SK-N-SH treated with all-trans-retinoic acid at 6 μM for 48 hours (cell line): ENCODE measurements around the gene MCOLN3.

Experiments used
- ATAC-seq: fragments of 200-7000 bp; cut with Tn5 transposase; 3 replicates; pipeline ENCODE4 v1.9.1; 2020; ENCODE audit warnings: mild to moderate bottlenecking, moderate library complexity
- ARNTL ChIP-seq: fragments of 450-650 bp; formaldehyde crosslinking; IDR thresholded peaks from 2 replicates; pipeline ENCODE4 v1.5.0; 2020; ENCODE audit warnings: low read depth, mild to moderate bottlenecking, moderate library complexity, borderline replicate concordance
- BACH2 ChIP-seq: fragments of 250-450 bp; sonication (Bioruptor Pico); IDR thresholded peaks from 2 replicates; pipeline ENCODE4 v1.9.0; 2021; ENCODE audit warnings: mild to moderate bottlenecking, borderline replicate concordance
- CSDC2 ChIP-seq: fragments of 250-450 bp; sonication (Bioruptor Pico); IDR thresholded peaks from 2 replicates; pipeline ENCODE4 v1.5.0; 2020; ENCODE audit warnings: mild to moderate bottlenecking, moderate library complexity
- ESRRG ChIP-seq: fragments of 250-450 bp; sonication (Bioruptor Pico); IDR thresholded peaks from 2 replicates; pipeline ENCODE4 v1.6.1; 2021; ENCODE audit warnings: mild to moderate bottlenecking
- GLIS3 ChIP-seq: fragments of 250-450 bp; sonication (Bioruptor Pico); IDR thresholded peaks from 2 replicates; pipeline ENCODE4 v1.5.0; 2020; ENCODE audit warnings: mild to moderate bottlenecking, moderate library complexity
- ISL1 ChIP-seq: fragments of 250-450 bp; sonication (Bioruptor Pico); IDR thresholded peaks from 2 replicates; pipeline ENCODE4 v2.1.2; 2022; ENCODE audit warnings: mild to moderate bottlenecking, moderate library complexity
- OSR1 ChIP-seq: fragments of 250-450 bp; sonication (Bioruptor Pico); IDR thresholded peaks from 2 replicates; pipeline ENCODE4 v1.8.0; 2022; ENCODE audit warnings: moderate library complexity, mild to moderate bottlenecking, inconsistent platforms
- RARB ChIP-seq: fragments of 250-450 bp; sonication (Bioruptor Pico); IDR thresholded peaks from 2 replicates; pipeline ENCODE4 v1.8.0; 2021; ENCODE audit warnings: mild to moderate bottlenecking, moderate library complexity
- SNAI2 ChIP-seq: fragments of 250-450 bp; sonication (Bioruptor Pico); IDR thresholded peaks from 2 replicates; pipeline ENCODE4 v1.5.0; 2020; ENCODE audit warnings: mild to moderate bottlenecking, moderate library complexity
- TOX ChIP-seq: fragments of 250-450 bp; sonication (Bioruptor Pico); IDR thresholded peaks from 2 replicates; pipeline ENCODE4 v1.8.0; 2021; ENCODE audit warnings: mild to moderate bottlenecking, moderate library complexity, borderline replicate concordance
- ZC3H10 ChIP-seq: fragments of 250-450 bp; sonication (Bioruptor Pico); IDR thresholded peaks from 2 replicates; pipeline ENCODE4 v1.5.1; 2021; ENCODE audit warnings: mild to moderate bottlenecking, moderate library complexity
- ZFP3 ChIP-seq: fragments of 250-450 bp; sonication (Bioruptor Pico); IDR thresholded peaks from 2 replicates; pipeline ENCODE4 v1.5.0; 2020; ENCODE audit warnings: mild to moderate bottlenecking, moderate library complexity
- ZFP30 ChIP-seq: fragments of 450-650 bp; formaldehyde crosslinking; IDR thresholded peaks from 2 replicates; pipeline ENCODE4 v1.5.0; 2022; ENCODE audit warnings: mild to moderate bottlenecking, moderate library complexity
- ZNF565 ChIP-seq: fragments of 450-650 bp; formaldehyde crosslinking; conservative IDR thresholded peaks from 2 replicates; pipeline ENCODE4 v1.5.0; 2020; ENCODE audit warnings: low read depth, mild to moderate bottlenecking, moderate library complexity
- ZNF70 ChIP-seq: fragments of 450-650 bp; formaldehyde crosslinking; IDR thresholded peaks from 2 replicates; pipeline ENCODE4 v1.5.0; 2020; ENCODE audit warnings: mild to moderate bottlenecking, moderate library complexity
- TF ChIP-seq, protein P1 (sequence below): fragments of 250-450 bp; sonication (Bioruptor Pico); IDR thresholded peaks from 2 replicates; pipeline ENCODE4 v1.5.1; 2021; ENCODE audit warnings: mild to moderate bottlenecking, moderate library complexity
- TF ChIP-seq, protein P2 (sequence below): fragments of 250-450 bp; sonication (Bioruptor Pico); IDR thresholded peaks from 2 replicates; pipeline ENCODE4 v1.8.0; 2020; ENCODE audit warnings: mild to moderate bottlenecking, moderate library complexity, borderline replicate concordance
- TF ChIP-seq, protein P3 (sequence below): fragments of 250-450 bp; sonication (Bioruptor Pico); IDR thresholded peaks from 2 replicates; pipeline ENCODE4 v1.5.1; 2020; ENCODE audit warnings: low read depth, mild to moderate bottlenecking, moderate library complexity
- TF ChIP-seq, protein P4 (sequence below): fragments of 250-450 bp; sonication (Bioruptor Pico); IDR thresholded peaks from 2 replicates; pipeline ENCODE4 v1.5.0; 2020; ENCODE audit warnings: mild to moderate bottlenecking, moderate library complexity
- TF ChIP-seq, protein P5 (sequence below): fragments of 250-450 bp; sonication (Bioruptor Pico); IDR thresholded peaks from 2 replicates; pipeline ENCODE4 v1.8.0; 2021; ENCODE audit warnings: low read depth, mild to moderate bottlenecking, moderate library complexity, borderline replicate concordance

The MCOLN3 gene

DNA sequence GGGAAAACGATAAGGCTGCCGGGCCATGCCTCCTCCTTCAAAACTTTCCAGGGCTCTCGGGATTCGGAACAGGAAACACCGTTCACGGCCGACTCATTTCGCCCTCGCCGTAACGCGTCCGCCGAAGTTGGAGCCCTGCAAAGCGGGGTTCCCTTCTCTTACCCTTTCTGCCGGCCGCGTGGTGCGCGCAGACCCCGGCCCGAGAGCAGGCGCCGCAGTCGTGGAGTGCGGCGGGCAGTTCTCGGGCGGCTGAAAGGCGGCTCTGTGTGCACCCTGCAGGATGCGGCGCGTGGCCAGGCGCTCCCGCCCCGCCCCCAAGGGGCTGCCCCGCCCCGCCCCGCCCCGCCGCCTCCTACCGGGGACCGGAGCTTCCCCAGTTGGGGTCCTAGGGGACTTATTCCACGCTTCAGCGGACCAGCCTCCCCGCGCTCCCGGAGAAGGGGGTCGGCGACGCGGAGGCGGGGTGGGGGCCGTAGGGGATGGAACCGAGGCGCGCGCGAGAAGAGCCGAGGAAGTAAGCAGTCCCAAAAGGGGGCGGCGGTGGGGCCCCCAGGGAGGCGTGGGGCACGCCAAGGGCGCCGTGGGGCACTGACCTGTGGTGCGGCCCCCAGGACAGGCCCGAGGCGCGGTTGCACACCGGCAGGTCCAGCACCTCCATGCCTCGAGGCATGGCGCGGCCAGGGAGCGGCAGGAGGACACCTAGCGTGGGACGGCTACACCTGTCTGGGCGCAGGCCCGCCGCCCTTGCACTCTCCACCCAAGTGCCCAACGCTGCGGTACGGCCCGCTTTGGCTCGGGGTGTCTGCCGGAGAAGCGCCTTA is 51.2 kb downstream of the MCOLN3 start, which contains the start of gene MCOLN2:
Gene MCOLN2 (minus strand): TSS at position 268 of the 821 bp plus-strand sequence. CDS start 241 bp downstream, at position 27.
- TF ChIP-seq CSDC2 (CRISPR knock-in tag) = no peak
- no peak for TF ChIP-seq OSR1 (CRISPR knock-in tag)
- TF ChIP-seq, protein P1, sequence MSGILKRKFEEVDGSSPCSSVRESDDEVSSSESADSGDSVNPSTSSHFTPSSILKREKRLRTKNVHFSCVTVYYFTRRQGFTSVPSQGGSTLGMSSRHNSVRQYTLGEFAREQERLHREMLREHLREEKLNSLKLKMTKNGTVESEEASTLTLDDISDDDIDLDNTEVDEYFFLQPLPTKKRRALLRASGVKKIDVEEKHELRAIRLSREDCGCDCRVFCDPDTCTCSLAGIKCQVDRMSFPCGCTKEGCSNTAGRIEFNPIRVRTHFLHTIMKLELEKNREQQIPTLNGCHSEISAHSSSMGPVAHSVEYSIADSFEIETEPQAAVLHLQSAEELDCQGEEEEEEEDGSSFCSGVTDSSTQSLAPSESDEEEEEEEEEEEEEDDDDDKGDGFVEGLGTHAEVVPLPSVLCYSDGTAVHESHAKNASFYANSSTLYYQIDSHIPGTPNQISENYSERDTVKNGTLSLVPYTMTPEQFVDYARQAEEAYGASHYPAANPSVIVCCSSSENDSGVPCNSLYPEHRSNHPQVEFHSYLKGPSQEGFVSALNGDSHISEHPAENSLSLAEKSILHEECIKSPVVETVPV (CRISPR knock-in tag) = no peak
- no peak for TF ChIP-seq RARB (CRISPR knock-in tag)
- no peak for TF ChIP-seq ZNF70 (CRISPR knock-in tag)
- no peak for TF ChIP-seq SNAI2 (CRISPR knock-in tag)
- TF ChIP-seq, protein P2, sequence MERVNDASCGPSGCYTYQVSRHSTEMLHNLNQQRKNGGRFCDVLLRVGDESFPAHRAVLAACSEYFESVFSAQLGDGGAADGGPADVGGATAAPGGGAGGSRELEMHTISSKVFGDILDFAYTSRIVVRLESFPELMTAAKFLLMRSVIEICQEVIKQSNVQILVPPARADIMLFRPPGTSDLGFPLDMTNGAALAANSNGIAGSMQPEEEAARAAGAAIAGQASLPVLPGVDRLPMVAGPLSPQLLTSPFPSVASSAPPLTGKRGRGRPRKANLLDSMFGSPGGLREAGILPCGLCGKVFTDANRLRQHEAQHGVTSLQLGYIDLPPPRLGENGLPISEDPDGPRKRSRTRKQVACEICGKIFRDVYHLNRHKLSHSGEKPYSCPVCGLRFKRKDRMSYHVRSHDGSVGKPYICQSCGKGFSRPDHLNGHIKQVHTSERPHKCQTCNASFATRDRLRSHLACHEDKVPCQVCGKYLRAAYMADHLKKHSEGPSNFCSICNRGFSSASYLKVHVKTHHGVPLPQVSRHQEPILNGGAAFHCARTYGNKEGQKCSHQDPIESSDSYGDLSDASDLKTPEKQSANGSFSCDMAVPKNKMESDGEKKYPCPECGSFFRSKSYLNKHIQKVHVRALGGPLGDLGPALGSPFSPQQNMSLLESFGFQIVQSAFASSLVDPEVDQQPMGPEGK (CRISPR knock-in tag) = no peak
- TF ChIP-seq, protein P3, sequence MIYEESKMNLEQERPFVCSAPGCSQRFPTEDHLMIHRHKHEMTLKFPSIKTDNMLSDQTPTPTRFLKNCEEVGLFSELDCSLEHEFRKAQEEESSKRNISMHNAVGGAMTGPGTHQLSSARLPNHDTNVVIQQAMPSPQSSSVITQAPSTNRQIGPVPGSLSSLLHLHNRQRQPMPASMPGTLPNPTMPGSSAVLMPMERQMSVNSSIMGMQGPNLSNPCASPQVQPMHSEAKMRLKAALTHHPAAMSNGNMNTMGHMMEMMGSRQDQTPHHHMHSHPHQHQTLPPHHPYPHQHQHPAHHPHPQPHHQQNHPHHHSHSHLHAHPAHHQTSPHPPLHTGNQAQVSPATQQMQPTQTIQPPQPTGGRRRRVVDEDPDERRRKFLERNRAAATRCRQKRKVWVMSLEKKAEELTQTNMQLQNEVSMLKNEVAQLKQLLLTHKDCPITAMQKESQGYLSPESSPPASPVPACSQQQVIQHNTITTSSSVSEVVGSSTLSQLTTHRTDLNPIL (CRISPR knock-in tag) = no peak
- no peak for TF ChIP-seq ZFP30
- TF ChIP-seq, protein P4, sequence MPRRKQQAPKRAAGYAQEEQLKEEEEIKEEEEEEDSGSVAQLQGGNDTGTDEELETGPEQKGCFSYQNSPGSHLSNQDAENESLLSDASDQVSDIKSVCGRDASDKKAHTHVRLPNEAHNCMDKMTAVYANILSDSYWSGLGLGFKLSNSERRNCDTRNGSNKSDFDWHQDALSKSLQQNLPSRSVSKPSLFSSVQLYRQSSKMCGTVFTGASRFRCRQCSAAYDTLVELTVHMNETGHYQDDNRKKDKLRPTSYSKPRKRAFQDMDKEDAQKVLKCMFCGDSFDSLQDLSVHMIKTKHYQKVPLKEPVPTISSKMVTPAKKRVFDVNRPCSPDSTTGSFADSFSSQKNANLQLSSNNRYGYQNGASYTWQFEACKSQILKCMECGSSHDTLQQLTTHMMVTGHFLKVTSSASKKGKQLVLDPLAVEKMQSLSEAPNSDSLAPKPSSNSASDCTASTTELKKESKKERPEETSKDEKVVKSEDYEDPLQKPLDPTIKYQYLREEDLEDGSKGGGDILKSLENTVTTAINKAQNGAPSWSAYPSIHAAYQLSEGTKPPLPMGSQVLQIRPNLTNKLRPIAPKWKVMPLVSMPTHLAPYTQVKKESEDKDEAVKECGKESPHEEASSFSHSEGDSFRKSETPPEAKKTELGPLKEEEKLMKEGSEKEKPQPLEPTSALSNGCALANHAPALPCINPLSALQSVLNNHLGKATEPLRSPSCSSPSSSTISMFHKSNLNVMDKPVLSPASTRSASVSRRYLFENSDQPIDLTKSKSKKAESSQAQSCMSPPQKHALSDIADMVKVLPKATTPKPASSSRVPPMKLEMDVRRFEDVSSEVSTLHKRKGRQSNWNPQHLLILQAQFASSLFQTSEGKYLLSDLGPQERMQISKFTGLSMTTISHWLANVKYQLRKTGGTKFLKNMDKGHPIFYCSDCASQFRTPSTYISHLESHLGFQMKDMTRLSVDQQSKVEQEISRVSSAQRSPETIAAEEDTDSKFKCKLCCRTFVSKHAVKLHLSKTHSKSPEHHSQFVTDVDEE (CRISPR knock-in tag) = no peak
- TF ChIP-seq GLIS3 = no peak
- no peak for TF ChIP-seq ZC3H10 (CRISPR knock-in tag)
- no peak for TF ChIP-seq ARNTL (CRISPR knock-in tag)
- TF ChIP-seq ZNF565 (CRISPR knock-in tag) = no peak
- no peak for TF ChIP-seq BACH2 (CRISPR knock-in tag)
- TF ChIP-seq ESRRG (CRISPR knock-in tag) = no peak
- ATAC-seq = peak; percentile 87

DNA sequence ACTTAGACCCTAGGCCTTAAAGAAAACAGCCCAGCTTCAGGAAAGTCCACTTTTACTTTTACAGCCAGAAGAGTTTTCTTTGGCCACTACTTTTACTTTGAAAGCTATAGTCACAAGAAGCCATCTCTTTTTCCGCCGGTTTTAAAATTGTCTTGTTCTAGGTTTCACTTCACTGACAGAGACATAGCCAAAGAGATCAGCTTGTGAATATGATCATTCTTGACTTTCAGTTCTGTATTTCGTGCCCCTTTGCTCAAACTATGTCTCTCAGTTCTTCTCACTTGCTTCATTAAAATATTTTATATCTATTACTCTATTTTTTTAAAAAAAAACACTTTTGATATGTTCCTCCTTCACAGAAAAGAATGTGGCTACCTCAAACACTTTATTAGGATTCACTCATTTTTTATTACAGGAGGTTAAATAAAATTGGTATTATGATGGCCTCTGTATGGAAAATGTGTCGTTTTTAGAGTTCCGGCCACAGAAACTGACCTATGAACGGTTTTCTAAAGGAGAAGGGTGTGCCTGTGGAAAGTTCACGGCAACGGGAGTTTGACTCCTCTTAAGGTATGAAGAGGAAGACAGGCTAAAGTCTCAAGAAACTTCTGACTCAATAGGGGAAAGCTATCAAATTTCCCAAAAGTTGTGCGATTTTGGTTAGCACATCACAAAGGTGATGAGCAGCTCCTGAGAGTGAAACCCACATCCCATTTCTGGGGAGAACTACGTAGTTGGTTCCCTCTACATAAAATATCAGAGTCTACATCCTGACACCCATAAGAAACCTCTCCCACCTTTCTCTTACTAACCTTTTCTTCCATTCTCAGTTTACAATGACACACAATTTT is 52.6 kb downstream of the MCOLN3 start:
- no peak for ATAC-seq
- TF ChIP-seq, protein P3 (CRISPR knock-in tag) = no peak
- TF ChIP-seq, protein P4 (CRISPR knock-in tag) = no peak
- TF ChIP-seq ISL1 (CRISPR knock-in tag) = no peak
- TF ChIP-seq, protein P2 (CRISPR knock-in tag) = no peak
- TF ChIP-seq CSDC2 (CRISPR knock-in tag) = no peak
- TF ChIP-seq RARB (CRISPR knock-in tag) = no peak
- TF ChIP-seq ZNF70 (CRISPR knock-in tag) = no peak
- TF ChIP-seq SNAI2 (CRISPR knock-in tag) = no peak
- TF ChIP-seq ZC3H10 (CRISPR knock-in tag) = no peak
- no peak for TF ChIP-seq BACH2 (CRISPR knock-in tag)
- TF ChIP-seq ESRRG (CRISPR knock-in tag) = no peak
- TF ChIP-seq, protein P5, sequence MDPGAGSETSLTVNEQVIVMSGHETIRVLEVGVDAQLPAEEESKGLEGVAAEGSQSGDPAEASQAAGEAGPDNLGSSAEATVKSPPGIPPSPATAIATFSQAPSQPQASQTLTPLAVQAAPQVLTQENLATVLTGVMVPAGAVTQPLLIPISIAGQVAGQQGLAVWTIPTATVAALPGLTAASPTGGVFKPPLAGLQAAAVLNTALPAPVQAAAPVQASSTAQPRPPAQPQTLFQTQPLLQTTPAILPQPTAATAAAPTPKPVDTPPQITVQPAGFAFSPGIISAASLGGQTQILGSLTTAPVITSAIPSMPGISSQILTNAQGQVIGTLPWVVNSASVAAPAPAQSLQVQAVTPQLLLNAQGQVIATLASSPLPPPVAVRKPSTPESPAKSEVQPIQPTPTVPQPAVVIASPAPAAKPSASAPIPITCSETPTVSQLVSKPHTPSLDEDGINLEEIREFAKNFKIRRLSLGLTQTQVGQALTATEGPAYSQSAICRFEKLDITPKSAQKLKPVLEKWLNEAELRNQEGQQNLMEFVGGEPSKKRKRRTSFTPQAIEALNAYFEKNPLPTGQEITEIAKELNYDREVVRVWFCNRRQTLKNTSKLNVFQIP (CRISPR knock-in tag) = no peak
- no peak for TF ChIP-seq OSR1 (CRISPR knock-in tag)
- no peak for TF ChIP-seq TOX (CRISPR knock-in tag)
- TF ChIP-seq ARNTL (CRISPR knock-in tag) = no peak
- TF ChIP-seq ZFP3 (CRISPR knock-in tag) = no peak
